GM19025 (cell line): ENCODE measurements around the gene DGAT2.

ENCODE experiments used
- ATAC-seq: cut with Tn5 transposase; IDR thresholded peaks from one replicate; pipeline ENCODE4 v1.9.1; 2021; ENCODE audit warnings: mild to moderate bottlenecking, low read depth, moderate library complexity; ENCODE audit not compliant: unreplicated experiment

Gene DGAT2

GRCh38 chr11:75777461-75778110, 9.0 kb downstream of the DGAT2 start:
- no peak for ATAC-seq

GRCh38 chr11:75778962-75779361, 10.4 kb downstream of the DGAT2 start:
- ATAC-seq = no peak

GRCh38 chr11:75779960-75780359, 11.4 kb downstream of the DGAT2 start:
- no peak for ATAC-seq

GRCh38 chr11:75780888-75781287, 12.3 kb downstream of the DGAT2 start:
- no peak for ATAC-seq

GRCh38 chr11:75781296-75781695, 12.7 kb downstream of the DGAT2 start:
- no peak for ATAC-seq

GRCh38 chr11:75781831-75782230, 13.3 kb downstream of the DGAT2 start:
- ATAC-seq = no peak

GRCh38 chr11:75782540-75783263, 14.1 kb downstream of the DGAT2 start:
- ATAC-seq = no peak

GRCh38 chr11:75783416-75784084, 15.0 kb downstream of the DGAT2 start:
- no peak for ATAC-seq

GRCh38 chr11:75784085-75784478, 15.5 kb downstream of the DGAT2 start:
- no peak for ATAC-seq

GRCh38 chr11:75784506-75784905, 15.9 kb downstream of the DGAT2 start:
- no peak for ATAC-seq

- ATAC-seq = no peak
Measured at GRCh38 chr11:75785187-75785586, 16.6 kb downstream of the DGAT2 start.

- ATAC-seq = peak; percentile 83
Measured at GRCh38 chr11:75786101-75786736, 17.6 kb downstream of the DGAT2 start.

GRCh38 chr11:75789521-75789920, 20.9 kb downstream of the DGAT2 start:
- no peak for ATAC-seq

- ATAC-seq = no peak
Measured at GRCh38 chr11:75790986-75791385, 22.4 kb downstream of the DGAT2 start.

- ATAC-seq = no peak
Measured at GRCh38 chr11:75792127-75792731, 23.7 kb downstream of the DGAT2 start.

- no peak for ATAC-seq
Measured at GRCh38 chr11:75792997-75793800, 24.6 kb downstream of the DGAT2 start.

- no peak for ATAC-seq
Measured at GRCh38 chr11:75793966-75794365, 25.4 kb downstream of the DGAT2 start.

- no peak for ATAC-seq
Measured at GRCh38 chr11:75795276-75796090, 26.9 kb downstream of the DGAT2 start.

GRCh38 chr11:75796091-75796435, 27.5 kb downstream of the DGAT2 start:
- ATAC-seq = no peak
